Spleen (tissue), 7 donors: ENCODE results near the gene SLC39A11.

Experiments
- POLR2A ChIP-seq, 3 donors: fragments of 450-650 bp; IDR thresholded peaks; one replicate each; pipeline ENCODE4 v1.5.1; 2017; ENCODE audit warnings: antibody characterized with exemption in 3 of 3, mild to moderate bottlenecking in 1 of 3
- POLR2AphosphoS5 ChIP-seq, 3 donors: sonication (generic); formaldehyde crosslinking; IDR thresholded peaks; one replicate each; pipeline ENCODE4 v1.5.1; 2017; ENCODE audit warnings: antibody characterized with exemption in 3 of 3
- TF ChIP-seq, protein P1 (sequence below), 11 experiments: fragments of 200-600 bp in 7 of 11; fragments of 450-650 bp in 4 of 11; sonication (generic) in 4 of 11; IDR thresholded peaks in 8 of 11; conservative IDR thresholded peaks in 3 of 11; 1 replicate in 7 of 11; 2 replicates in 4 of 11; pipeline versions ENCODE4 v1.4.0 to v1.8.0; 2016 to 2021; ENCODE audit warnings: antibody characterized with exemption in 11 of 11, inconsistent platforms in 4 of 11, mild to moderate bottlenecking in 1 of 11
- donor health status: DM: no; HTN: no; CAD: no; lungs with moderate emphysema.
- donor health status: DM: no; HTN: no; CAD: no.
- donor health status: DM: no; HTN: no; CAD: no.

DNA sequence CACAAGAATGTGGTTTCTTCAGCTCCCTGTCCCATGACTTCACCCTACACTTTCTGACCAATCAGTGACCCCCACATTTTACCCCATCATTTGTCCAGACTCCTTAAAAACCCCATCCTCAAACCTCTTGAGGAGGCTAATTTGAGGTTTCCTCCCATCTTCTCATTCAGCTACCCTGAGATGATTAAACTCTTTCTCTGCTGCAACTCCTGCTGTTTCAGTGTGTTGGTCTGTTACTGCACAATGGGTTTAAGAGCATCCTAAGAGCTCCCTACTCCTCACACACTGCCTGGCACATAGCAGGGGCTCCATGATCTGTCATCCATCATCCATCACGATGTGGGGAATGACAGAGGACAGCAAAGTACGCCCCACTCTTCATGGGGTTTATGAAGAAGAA, 212.6 kb downstream of the SLC39A11 start:
- TF ChIP-seq POLR2A (IDR thresholded peaks at IDR 0.05) (no peak), POLR2AphosphoS5 (IDR thresholded peaks at IDR 0.05) (no peak)
- TF ChIP-seq, protein P1, sequence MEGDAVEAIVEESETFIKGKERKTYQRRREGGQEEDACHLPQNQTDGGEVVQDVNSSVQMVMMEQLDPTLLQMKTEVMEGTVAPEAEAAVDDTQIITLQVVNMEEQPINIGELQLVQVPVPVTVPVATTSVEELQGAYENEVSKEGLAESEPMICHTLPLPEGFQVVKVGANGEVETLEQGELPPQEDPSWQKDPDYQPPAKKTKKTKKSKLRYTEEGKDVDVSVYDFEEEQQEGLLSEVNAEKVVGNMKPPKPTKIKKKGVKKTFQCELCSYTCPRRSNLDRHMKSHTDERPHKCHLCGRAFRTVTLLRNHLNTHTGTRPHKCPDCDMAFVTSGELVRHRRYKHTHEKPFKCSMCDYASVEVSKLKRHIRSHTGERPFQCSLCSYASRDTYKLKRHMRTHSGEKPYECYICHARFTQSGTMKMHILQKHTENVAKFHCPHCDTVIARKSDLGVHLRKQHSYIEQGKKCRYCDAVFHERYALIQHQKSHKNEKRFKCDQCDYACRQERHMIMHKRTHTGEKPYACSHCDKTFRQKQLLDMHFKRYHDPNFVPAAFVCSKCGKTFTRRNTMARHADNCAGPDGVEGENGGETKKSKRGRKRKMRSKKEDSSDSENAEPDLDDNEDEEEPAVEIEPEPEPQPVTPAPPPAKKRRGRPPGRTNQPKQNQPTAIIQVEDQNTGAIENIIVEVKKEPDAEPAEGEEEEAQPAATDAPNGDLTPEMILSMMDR (IDR thresholded peaks at IDR 0.05 in 8 of 11, conservative IDR thresholded peaks at IDR 0.05 in 3 of 11): no peak
